Endodermal cell (in vitro differentiated cells): ENCODE data around the gene ADCYAP1R1. TPM values are rescaled to one million over a fixed set of nuclear protein-coding genes. Genes with fewer than 3 reads are reported as not detected.

Experiments
- DNase-seq: peaks from one replicate; pipeline ENCODE4 v3.0.0-alpha.2; 2017
- H3K27ac ChIP-seq: 2 replicates; pipeline ENCODE4 v1.5.1; 2013; ENCODE audit warnings: mild to moderate bottlenecking, low read depth, low read length, moderate library complexity
- H3K27me3 ChIP-seq: 2 replicates; pipeline ENCODE4 v1.6.1; 2013; ENCODE audit warnings: mild to moderate bottlenecking, low read length, moderate library complexity; ENCODE audit not compliant: insufficient read depth, control insufficient read depth, poor library complexity, severe bottlenecking
- H3K36me3 ChIP-seq: 2 replicates; pipeline ENCODE4 v1.7.0; 2013; ENCODE audit warnings: mild to moderate bottlenecking, low read length, moderate library complexity; ENCODE audit not compliant: control insufficient read depth, insufficient read depth
- H3K4me1 ChIP-seq: one replicate; pipeline ENCODE4 v1.7.0; 2013; ENCODE audit warnings: low read length; ENCODE audit not compliant: control insufficient read depth, insufficient read depth
- H3K4me3 ChIP-seq: 2 replicates; pipeline ENCODE4 v1.5.1; 2013; ENCODE audit warnings: mild to moderate bottlenecking, low read length, moderate library complexity
- H3K9ac ChIP-seq: 2 replicates; pipeline ENCODE4 v1.6.1; 2013; ENCODE audit warnings: mild to moderate bottlenecking, low read length, moderate library complexity; ENCODE audit not compliant: poor library complexity, severe bottlenecking; ENCODE audit errors: extremely low read depth
- H3K9me3 ChIP-seq: 2 replicates; pipeline ENCODE4 v1.6.1; 2013; ENCODE audit warnings: mild to moderate bottlenecking, low read length, moderate library complexity; ENCODE audit not compliant: control insufficient read depth
- H3K27ac Mint-ChIP-seq: 2 replicates; pipeline ENCODE4 v1.8.0; 2020; ENCODE audit warnings: mixed read lengths
- H3K27me3 Mint-ChIP-seq: 2 replicates; pipeline ENCODE4 v1.8.0; 2021; ENCODE audit warnings: mild to moderate bottlenecking, mixed read lengths; ENCODE audit not compliant: insufficient read depth
- H3K36me3 Mint-ChIP-seq: 2 replicates; pipeline ENCODE4 v1.8.0; 2020; ENCODE audit warnings: low read depth, mixed read lengths
- H3K4me1 Mint-ChIP-seq: 2 replicates; pipeline ENCODE4 v1.8.0; 2020; ENCODE audit warnings: mixed read lengths
- H3K4me3 Mint-ChIP-seq: 2 replicates; pipeline ENCODE4 v1.8.0; 2020; ENCODE audit warnings: mild to moderate bottlenecking, moderate library complexity, mixed read lengths
- H3K9me3 Mint-ChIP-seq: 2 replicates; pipeline ENCODE4 v1.8.0; 2020; ENCODE audit warnings: mild to moderate bottlenecking, mixed read lengths
- WGBS, 2 experiments: methylation state at CpG; one replicate each; pipeline versions ENCODE4 v1.1.5 to v1.1.7; 2013; ENCODE audit warnings: missing lambda C conversion rate in 2 of 2, mixed read lengths in 1 of 2; ENCODE audit not compliant: insufficient coverage in 1 of 2, insufficient read length in 1 of 2; 5-methylcytosine and 5-hydroxymethylcytosine counted together
- total RNA-seq, 2 donors: library from RNA; stranded (reverse); fragmentation: NEBNext Ultra II Directional in 1 of 2; extraction: Animal tissue kit (Norgen Biotek cat#: 25700) in 1 of 2; gene quantifications; 2 replicates in 1 of 2; 3 replicates in 1 of 2; pipeline ENCODE4 v1.2.1, GENCODE V29; 2021
- TF ChIP-seq, protein P1 (sequence below): fragments of 200-600 bp; sonication (generic); conservative IDR thresholded peaks from 2 replicates; pipeline ENCODE4 v1.5.0; 2021; ENCODE audit warnings: antibody characterized with exemption, mild to moderate bottlenecking

The ADCYAP1R1 gene
- total RNA-seq, 2 donors from 2014 or later: 1.2 to 2.1 TPM

- no peak overlapping the region for H3K27ac Mint-ChIP-seq
- no peaks in the 10 kb centered on the region for H3K36me3 Mint-ChIP-seq
- no peak overlapping the region for H3K27ac ChIP-seq
- no peak overlapping the region for H3K9ac ChIP-seq
- no peak overlapping the region for H3K4me3 ChIP-seq
- H3K4me1 ChIP-seq: peaks cover 9% of the 10 kb centered on the region
- WGBS, 2 experiments: 83 to 85% methylated on average over 2 to 4 of the region's 4 CpGs
- H3K9me3 ChIP-seq: no peaks in the 10 kb centered on the region
- TF ChIP-seq, protein P1, sequence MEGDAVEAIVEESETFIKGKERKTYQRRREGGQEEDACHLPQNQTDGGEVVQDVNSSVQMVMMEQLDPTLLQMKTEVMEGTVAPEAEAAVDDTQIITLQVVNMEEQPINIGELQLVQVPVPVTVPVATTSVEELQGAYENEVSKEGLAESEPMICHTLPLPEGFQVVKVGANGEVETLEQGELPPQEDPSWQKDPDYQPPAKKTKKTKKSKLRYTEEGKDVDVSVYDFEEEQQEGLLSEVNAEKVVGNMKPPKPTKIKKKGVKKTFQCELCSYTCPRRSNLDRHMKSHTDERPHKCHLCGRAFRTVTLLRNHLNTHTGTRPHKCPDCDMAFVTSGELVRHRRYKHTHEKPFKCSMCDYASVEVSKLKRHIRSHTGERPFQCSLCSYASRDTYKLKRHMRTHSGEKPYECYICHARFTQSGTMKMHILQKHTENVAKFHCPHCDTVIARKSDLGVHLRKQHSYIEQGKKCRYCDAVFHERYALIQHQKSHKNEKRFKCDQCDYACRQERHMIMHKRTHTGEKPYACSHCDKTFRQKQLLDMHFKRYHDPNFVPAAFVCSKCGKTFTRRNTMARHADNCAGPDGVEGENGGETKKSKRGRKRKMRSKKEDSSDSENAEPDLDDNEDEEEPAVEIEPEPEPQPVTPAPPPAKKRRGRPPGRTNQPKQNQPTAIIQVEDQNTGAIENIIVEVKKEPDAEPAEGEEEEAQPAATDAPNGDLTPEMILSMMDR: no peak
- no peaks in the 10 kb centered on the region for H3K9me3 Mint-ChIP-seq
- H3K27me3 ChIP-seq: no peaks in the 10 kb centered on the region
- no peak for DNase-seq
- H3K4me3 Mint-ChIP-seq: no peak overlapping the region
- H3K4me1 Mint-ChIP-seq: peaks cover 31% of the 10 kb centered on the region
- H3K27me3 Mint-ChIP-seq: no peaks in the 10 kb centered on the region
- H3K36me3 ChIP-seq: no peaks in the 10 kb centered on the region
These were observed 30.3 kb downstream of the ADCYAP1R1 start for GRCh38 chr7:31082447-31082846.

DNA sequence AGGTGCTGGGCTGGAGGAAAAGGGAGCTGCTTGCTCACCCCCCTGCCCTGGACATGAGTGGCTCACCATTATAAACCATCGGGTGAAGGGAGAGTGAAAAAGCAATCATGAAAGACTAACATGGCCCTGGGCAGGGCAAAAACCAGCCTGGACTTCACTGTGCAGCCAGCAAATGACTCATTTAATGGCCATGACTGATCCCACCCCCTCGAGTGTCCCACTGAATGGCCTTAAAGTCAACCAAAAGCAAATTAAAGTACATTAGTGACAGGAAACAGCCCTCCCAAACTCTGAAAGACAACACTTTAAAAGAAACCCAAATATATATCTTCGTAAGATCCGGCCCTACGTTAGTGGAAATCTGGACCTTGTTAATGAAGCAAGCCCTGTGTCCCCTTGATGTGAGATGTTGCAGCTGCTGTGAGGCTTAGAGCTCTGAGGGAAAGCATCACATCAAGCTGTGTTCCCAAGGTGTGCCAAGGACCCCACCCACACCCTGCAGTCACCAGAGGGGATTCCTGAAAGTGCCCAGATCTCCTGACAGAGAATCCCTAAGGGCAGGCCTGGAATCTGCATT, 31.2 kb downstream of the ADCYAP1R1 start:
- no peaks in the 10 kb centered on the region for H3K36me3 Mint-ChIP-seq
- WGBS, 2 experiments: 87 to 91% methylated on average over 3 to 5 of the region's 5 CpGs
- no peaks in the 10 kb centered on the region for H3K9me3 Mint-ChIP-seq
- Histone ChIP-seq H3K27me3 (no peaks in the 10 kb centered on the region), H3K27ac (no peak overlapping the region), H3K36me3 (no peaks in the 10 kb centered on the region), H3K9ac (no peak overlapping the region), H3K4me1 (peaks cover 9% of the 10 kb centered on the region), H3K4me3 (no peak overlapping the region), H3K9me3 (no peaks in the 10 kb centered on the region)
- TF ChIP-seq, protein P1: no peak
- H3K27ac Mint-ChIP-seq: no peak overlapping the region
- no peaks in the 10 kb centered on the region for H3K27me3 Mint-ChIP-seq
- H3K4me1 Mint-ChIP-seq: peaks cover 31% of the 10 kb centered on the region
- DNase-seq: no peak
- no peak overlapping the region for H3K4me3 Mint-ChIP-seq

GRCh38 chr7:31084226-31084625, 32.1 kb downstream of the ADCYAP1R1 start:
- no peaks in the 10 kb centered on the region for H3K9me3 Mint-ChIP-seq
- no peaks in the 10 kb centered on the region for H3K36me3 ChIP-seq
- no peak overlapping the region for H3K4me3 ChIP-seq
- 100% methylated on average over 1 of the region's 1 CpG for WGBS, 2 experiments
- H3K4me1 ChIP-seq: peaks cover 5% of the 10 kb centered on the region
- TF ChIP-seq, protein P1: no peak
- H3K4me1 Mint-ChIP-seq: peaks cover 26% of the 10 kb centered on the region
- no peak overlapping the region for H3K9ac ChIP-seq
- H3K27ac ChIP-seq: no peak overlapping the region
- H3K27ac Mint-ChIP-seq: no peak overlapping the region
- H3K4me3 Mint-ChIP-seq: no peak overlapping the region
- H3K36me3 Mint-ChIP-seq: no peaks in the 10 kb centered on the region
- H3K27me3 ChIP-seq: no peaks in the 10 kb centered on the region
- no peaks in the 10 kb centered on the region for H3K27me3 Mint-ChIP-seq
- no peaks in the 10 kb centered on the region for H3K9me3 ChIP-seq
- no peak for DNase-seq
